K562 (cell line): ENCODE data around the gene ARID3A. TPM values are rescaled to one million over a fixed set of nuclear protein-coding genes. Genes with fewer than 3 reads are reported as not detected.

Experiments
- CBFA2T3 ChIP-seq: fragments of 450-650 bp; IDR thresholded peaks from 2 replicates; pipeline ENCODE4 v1.6.1; 2017
- CBX3 ChIP-seq, 2 experiments: IDR thresholded peaks; 1 replicate in 1 of 2; 2 replicates in 1 of 2; pipeline ENCODE4 v1.6.1; 2012; ENCODE audit warnings: inconsistent platforms in 2 of 2, low read length in 2 of 2, borderline replicate concordance in 1 of 2, control low read depth in 1 of 2
- LARP7 ChIP-seq: fragments of 450-650 bp; IDR thresholded peaks from 2 replicates; pipeline ENCODE4 v1.6.1; 2016
- MAZ ChIP-seq, 2 experiments: fragments of 450-650 bp in 1 of 2; sonication (generic) in 1 of 2; formaldehyde crosslinking; IDR thresholded peaks in 1 of 2; conservative IDR thresholded peaks in 1 of 2; 2 replicates each; pipeline versions ENCODE4 v1.4.0 to v1.5.0; 2020; ENCODE audit warnings: mild to moderate bottlenecking in 1 of 2, missing genetic modification reagents in 1 of 2
- PRDM10 ChIP-seq: fragments of 450-650 bp; IDR thresholded peaks from 2 replicates; pipeline ENCODE4 v1.6.1; 2018; ENCODE audit not compliant: partially characterized antibody
- RERE ChIP-seq: sonication (generic); formaldehyde crosslinking; IDR thresholded peaks from 2 replicates; pipeline ENCODE4 v1.8.0; 2023; ENCODE audit warnings: missing genetic modification reagents, mild to moderate bottlenecking, borderline replicate concordance
- TSC22D4 ChIP-seq: fragments of 450-650 bp; IDR thresholded peaks from 2 replicates; pipeline ENCODE4 v1.6.1; 2016; ENCODE audit warnings: missing genetic modification characterization, missing biosample characterization, control low read depth
- ZNF324 ChIP-seq: fragments of 250-450 bp; sonication (Bioruptor Pico); IDR thresholded peaks from 2 replicates; pipeline ENCODE4 v1.4.0; 2020; ENCODE audit warnings: mild to moderate bottlenecking
- polyA plus RNA-seq, 8 experiments: library from polyadenylated mRNA; depleted of rRNA in 4 of 8; stranded (reverse) in 5 of 8; unstranded in 3 of 8; fragments of >200 nt; fragmentation: Nextera tagmentation in 2 of 8; fragmentation: Illumina TruSeq in 1 of 8; extraction: Ambion mirVana in 2 of 8; extraction: Trizol in 1 of 8; gene quantifications; 2 replicates each; pipeline versions ENCODE4 v1.2.1 to v1.2.3, GENCODE V29; 2011 to 2014; ENCODE audit warnings: inconsistent platforms in 1 of 8, missing spikeins in 1 of 8
- total RNA-seq, 7 experiments: library from RNA; depleted of rRNA in 6 of 7; stranded (reverse); fragments of >200 nt in 6 of 7; fragmentation: Illumina TruSeq in 2 of 7; extraction: Trizol in 2 of 7; gene quantifications; 2 replicates each; pipeline versions ENCODE4 v1.2.1 to v1.2.3, GENCODE V29; 2011 to 2021; ENCODE audit warnings: low replicate concordance in 1 of 7

ARID3A gene
- total and polyA plus RNA-seq, 9 of the 15 experiments (the other 6 are each of a cell fraction or from before 2014, with no cell fraction given) = 1.4 to 118 (median 31.2) TPM

- TF ChIP-seq RERE (CRISPR knock-in tag) (no peak), LARP7 (no peak), TSC22D4 (no peak), PRDM10 (no peak), ZNF324 (CRISPR knock-in tag) (no peak), CBFA2T3 (no peak), CBX3 (IDR thresholded peaks at IDR 0.05; ENCODE audit: borderline replicate concordance in 1 of 2, low read length in 2 of 2) (no peak), MAZ (CRISPR knock-in tag; conservative IDR thresholded peaks at IDR 0.05 in 1 of 2, IDR thresholded peaks at IDR 0.05 in 1 of 2) (no peak)
These were observed 49.7 kb upstream of the ARID3A start (continued) for GRCh38 chr19:876089-876488.
